T47D (cell line): ENCODE results near the gene SMR3A.

Source experiments
- DNase-seq, 2 experiments: peaks; one replicate each; pipeline versions ENCODE4 v3.0.0 to v3.0.0-alpha.2; 2011 to 2012; ENCODE audit warnings: low read depth in 1 of 2, low spot score in 1 of 2
- JUND ChIP-seq: IDR thresholded peaks from 2 replicates; pipeline ENCODE4 v1.6.1; 2012; ENCODE audit warnings: low read depth
- in situ Hi-C: cut with HindIII; loops from 2 replicates; pipeline ENCODE4 v1.10.0; 2016; ENCODE audit warnings: low sequenced_read_pairs, low pct_unique_long_range_greater_than_20kb

SMR3A gene

GRCh38 chr4:70380578-70380977, 20.0 kb downstream of the SMR3A start:
- no peak for DNase-seq
- in situ Hi-C loops, result no loop called here
- no peak for TF ChIP-seq JUND

- in situ Hi-C loops, result no loop called here
Measured at GRCh38 chr4:70382691-70383181, 22.2 kb downstream of the SMR3A start, which contains the start of gene SMR3B. TSS of gene SMR3B (plus strand) at chr4:70383131. CDS start at chr4:70384511, 1,380 bp downstream.

GRCh38 chr4:70392057-70392776, 31.7 kb downstream of the SMR3A start:
- no peak for DNase-seq
- no peak for TF ChIP-seq JUND
- in situ Hi-C loops, result no loop called here

More at GRCh38 chr4:70382691-70383181, 22.2 kb downstream of the SMR3A start, which contains the start of gene SMR3B:
- no peak for DNase-seq
- no peak for TF ChIP-seq JUND

DNA sequence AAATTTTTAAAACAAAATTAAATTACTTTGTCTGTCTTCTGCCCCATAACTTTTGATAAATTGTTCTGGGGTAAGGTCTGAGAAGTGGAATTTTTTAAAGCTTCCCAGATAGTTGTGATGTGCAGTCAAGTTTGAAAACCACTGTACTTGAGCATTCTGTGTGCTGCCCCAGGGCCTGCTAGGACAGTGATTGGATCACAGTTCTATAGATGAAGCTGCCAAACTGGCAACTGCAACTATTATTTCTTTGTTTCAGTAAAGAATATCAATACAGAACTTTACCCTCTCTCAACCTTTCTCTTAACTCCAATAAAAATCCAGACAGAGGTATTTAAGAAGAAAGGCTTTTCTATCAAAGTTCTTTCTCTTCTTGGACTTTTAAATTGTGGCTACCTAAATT, 37.0 kb downstream of the SMR3A start, which contains the start of gene OPRPN:
TSS of gene OPRPN (plus strand) at position 361 of the 400 bp plus-strand sequence. CDS start 1,346 bp downstream, outside the sequence.
- in situ Hi-C loops, result no loop called here
- DNase-seq, result no peak
- TF ChIP-seq JUND, result no peak

DNA sequence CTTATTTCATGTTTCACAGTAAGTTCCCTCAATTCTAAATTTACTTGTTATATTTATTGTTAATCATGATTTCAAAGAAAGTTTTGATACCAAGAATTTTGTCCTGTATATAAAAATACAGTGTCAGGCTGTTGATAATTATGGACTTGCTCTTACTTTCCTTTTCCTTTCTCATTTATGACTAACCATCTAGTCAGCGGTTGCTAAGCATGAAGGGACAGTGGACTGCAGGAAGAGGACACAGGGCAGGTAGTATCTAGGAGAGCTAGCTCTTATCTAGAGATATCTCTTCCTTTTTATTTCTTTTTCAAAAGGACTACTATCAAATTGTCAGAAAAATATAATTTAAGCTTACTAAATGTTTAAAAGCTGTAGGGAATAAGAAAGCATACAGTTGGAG, 38.8 kb downstream of the SMR3A start:
- no peak for DNase-seq
- no peak for TF ChIP-seq JUND
- in situ Hi-C loops, result no loop called here

GRCh38 chr4:70402762-70403161, 42.2 kb downstream of the SMR3A start:
- in situ Hi-C loops, result no loop called here
- no peak for TF ChIP-seq JUND
- DNase-seq, result no peak

DNA sequence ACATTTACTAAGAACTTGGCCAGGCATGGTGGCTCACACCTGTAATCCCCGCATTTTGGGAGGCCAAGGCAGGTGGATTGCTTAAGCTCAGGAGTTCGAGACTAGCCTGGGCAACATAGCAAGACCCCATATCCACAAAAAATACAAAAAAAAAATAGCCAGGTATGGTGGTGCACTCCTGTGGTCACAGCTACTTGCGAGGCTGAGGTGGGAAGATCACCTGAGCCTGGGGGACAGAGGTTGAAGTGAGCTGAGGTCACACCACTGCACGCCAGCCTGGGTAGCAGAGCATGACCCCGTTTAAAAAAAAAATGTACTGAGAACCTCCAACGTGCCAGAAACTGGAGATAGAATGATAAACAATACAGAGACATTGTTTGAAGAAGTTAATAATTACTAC, 45.2 kb downstream of the SMR3A start:
- TF ChIP-seq JUND, result no peak
- no peak for DNase-seq
- in situ Hi-C loops, result no loop called here
